Loucy (cell line): ENCODE data around the gene PHLDB1.

Experiments used
- H2AFZ ChIP-seq: fragments of 200-600 bp; sonication (generic); 2 replicates; pipeline ENCODE4 v1.6.0; 2016; ENCODE audit warnings: antibody characterized with exemption, mild to moderate bottlenecking, low read length, moderate library complexity
- H3F3A ChIP-seq: fragments of 200-600 bp; 2 replicates; pipeline ENCODE4 v1.6.0; 2016; ENCODE audit warnings: antibody characterized with exemption, low read depth, mild to moderate bottlenecking
- H3K27me3 ChIP-seq: fragments of 200-600 bp; sonication (generic); 2 replicates; pipeline ENCODE4 v1.6.1; 2014; ENCODE audit warnings: low read length, mild to moderate bottlenecking; ENCODE audit not compliant: insufficient read depth, poor library complexity, severe bottlenecking
- H3K36me3 ChIP-seq: fragments of 200-600 bp; sonication (generic); 2 replicates; pipeline ENCODE4 v1.6.1; 2016; ENCODE audit warnings: low read length; ENCODE audit not compliant: insufficient read depth
- H3K4me1 ChIP-seq: fragments of 200-600 bp; sonication (generic); 2 replicates; pipeline ENCODE4 v1.5.1; 2014; ENCODE audit warnings: low read length, mild to moderate bottlenecking; ENCODE audit not compliant: insufficient read depth, poor library complexity, severe bottlenecking
- H3K4me2 ChIP-seq: fragments of 200-600 bp; sonication (generic); 2 replicates; pipeline ENCODE4 v1.6.0; 2014; ENCODE audit warnings: antibody characterized with exemption, low read length, low read depth, mild to moderate bottlenecking; ENCODE audit not compliant: poor library complexity, severe bottlenecking
- H3K4me3 ChIP-seq: fragments of 200-600 bp; sonication (generic); 2 replicates; pipeline ENCODE4 v1.5.1; 2014; ENCODE audit warnings: low read length, mild to moderate bottlenecking, mixed read lengths; ENCODE audit not compliant: poor library complexity, severe bottlenecking
- H3K79me2 ChIP-seq: fragments of 200-600 bp; sonication (generic); 2 replicates; pipeline ENCODE4 v1.6.1; 2014; ENCODE audit warnings: low read length; ENCODE audit not compliant: insufficient read depth
- H3K9ac ChIP-seq: fragments of 200-600 bp; sonication (generic); 2 replicates; pipeline ENCODE4 v1.6.0; 2014; ENCODE audit warnings: mild to moderate bottlenecking, low read depth, low read length, moderate library complexity; ENCODE audit not compliant: poor library complexity, severe bottlenecking
- H3K9me2 ChIP-seq: fragments of 200-600 bp; sonication (generic); replicated peaks from 2 replicates; pipeline ENCODE4 v1.6.1; 2016; ENCODE audit warnings: low read depth, low read length, mixed read lengths
- H3K9me3 ChIP-seq: fragments of 200-600 bp; sonication (generic); 2 replicates; pipeline ENCODE4 v1.6.1; 2014; ENCODE audit warnings: mild to moderate bottlenecking, antibody characterized with exemption, low read length, low read depth; ENCODE audit not compliant: insufficient read depth
- H4K20me1 ChIP-seq: fragments of 200-600 bp; sonication (generic); 2 replicates; pipeline ENCODE4 v1.6.0; 2014; ENCODE audit warnings: antibody characterized with exemption, low read length, mild to moderate bottlenecking; ENCODE audit not compliant: insufficient read depth, poor library complexity, severe bottlenecking
- CTCF ChIP-seq: fragments of 200-600 bp; sonication (generic); conservative IDR thresholded peaks from 2 replicates; pipeline ENCODE4 v1.5.1; 2014; ENCODE audit warnings: mild to moderate bottlenecking, antibody characterized with exemption, low read length
- EZH2phosphoT487 ChIP-seq: fragments of 200-600 bp; IDR thresholded peaks from 2 replicates; pipeline ENCODE4 v1.6.1; 2018; ENCODE audit warnings: antibody characterized with exemption, mild to moderate bottlenecking, moderate library complexity, borderline replicate concordance

PHLDB1 gene

GRCh38 chr11:118638726-118639125 is 31.3 kb downstream of the PHLDB1 start:
- H3K9ac ChIP-seq = no peak overlapping the region
- no peaks in the 10 kb centered on the region for H3K9me2 ChIP-seq
- H3K9me3 ChIP-seq = no peaks in the 10 kb centered on the region
- H2AFZ ChIP-seq = no peak overlapping the region
- no peaks in the 10 kb centered on the region for H3F3A ChIP-seq
- no peaks in the 10 kb centered on the region for H3K36me3 ChIP-seq
- no peaks in the 10 kb centered on the region for H3K27me3 ChIP-seq
- H3K4me2 ChIP-seq = no peak overlapping the region
- H3K79me2 ChIP-seq = no peaks in the 10 kb centered on the region
- no peak overlapping the region for H3K4me3 ChIP-seq
- no peak for TF ChIP-seq EZH2phosphoT487
- no peak for TF ChIP-seq CTCF
- no peaks in the 10 kb centered on the region for H3K4me1 ChIP-seq
- no peaks in the 10 kb centered on the region for H4K20me1 ChIP-seq

- Histone ChIP-seq H3K4me2 (no peak overlapping the region), H3K36me3 (no peaks in the 10 kb centered on the region)
Measured at GRCh38 chr11:118639899-118640298, 32.5 kb downstream of the PHLDB1 start.

GRCh38 chr11:118640332-118641154 is 33.1 kb downstream of the PHLDB1 start:
- Histone ChIP-seq H3K27me3 (no peaks in the 10 kb centered on the region), H3K9me3 (no peaks in the 10 kb centered on the region), H4K20me1 (no peaks in the 10 kb centered on the region), H2AFZ (no peak overlapping the region), H3K9me2 (no peaks in the 10 kb centered on the region), H3K36me3 (no peaks in the 10 kb centered on the region), H3K9ac (no peak overlapping the region), H3K4me1 (no peaks in the 10 kb centered on the region), H3K4me3 (no peak overlapping the region), H3K79me2 (no peaks in the 10 kb centered on the region), H3F3A (no peaks in the 10 kb centered on the region), H3K4me2 (no peak overlapping the region)
- TF ChIP-seq CTCF (no peak; the same call in 1 of the 2 replicates), EZH2phosphoT487 (no peak)

More at GRCh38 chr11:118639899-118640298, 32.5 kb downstream of the PHLDB1 start:
- H3F3A ChIP-seq = no peaks in the 10 kb centered on the region
- no peaks in the 10 kb centered on the region for H3K9me2 ChIP-seq
- H3K9ac ChIP-seq = no peak overlapping the region
- H3K27me3 ChIP-seq = no peaks in the 10 kb centered on the region
- no peaks in the 10 kb centered on the region for H3K9me3 ChIP-seq
- H3K4me1 ChIP-seq = no peaks in the 10 kb centered on the region
- H4K20me1 ChIP-seq = no peaks in the 10 kb centered on the region
- H3K79me2 ChIP-seq = no peaks in the 10 kb centered on the region
- H2AFZ ChIP-seq = no peak overlapping the region
- no peak overlapping the region for H3K4me3 ChIP-seq
- no peak for TF ChIP-seq EZH2phosphoT487
- no peak for TF ChIP-seq CTCF
